Sigmoid colon (tissue), 4 donors: ENCODE measurements around the gene CSNK1E.

ENCODE experiments used
- CTCF ChIP-seq, 4 experiments: fragments of 450-650 bp in 3 of 4; fragments of 200-600 bp in 1 of 4; IDR thresholded peaks; one replicate each; pipeline ENCODE4 v1.5.1; 2016 to 2019; ENCODE audit warnings: antibody characterized with exemption in 4 of 4, mild to moderate bottlenecking in 3 of 4, moderate library complexity in 2 of 4
- POLR2AphosphoS5 ChIP-seq, 4 donors: sonication (generic); formaldehyde crosslinking; IDR thresholded peaks; one replicate each; pipeline ENCODE4 v1.6.1; 2017; ENCODE audit warnings: antibody characterized with exemption in 4 of 4

DNA sequence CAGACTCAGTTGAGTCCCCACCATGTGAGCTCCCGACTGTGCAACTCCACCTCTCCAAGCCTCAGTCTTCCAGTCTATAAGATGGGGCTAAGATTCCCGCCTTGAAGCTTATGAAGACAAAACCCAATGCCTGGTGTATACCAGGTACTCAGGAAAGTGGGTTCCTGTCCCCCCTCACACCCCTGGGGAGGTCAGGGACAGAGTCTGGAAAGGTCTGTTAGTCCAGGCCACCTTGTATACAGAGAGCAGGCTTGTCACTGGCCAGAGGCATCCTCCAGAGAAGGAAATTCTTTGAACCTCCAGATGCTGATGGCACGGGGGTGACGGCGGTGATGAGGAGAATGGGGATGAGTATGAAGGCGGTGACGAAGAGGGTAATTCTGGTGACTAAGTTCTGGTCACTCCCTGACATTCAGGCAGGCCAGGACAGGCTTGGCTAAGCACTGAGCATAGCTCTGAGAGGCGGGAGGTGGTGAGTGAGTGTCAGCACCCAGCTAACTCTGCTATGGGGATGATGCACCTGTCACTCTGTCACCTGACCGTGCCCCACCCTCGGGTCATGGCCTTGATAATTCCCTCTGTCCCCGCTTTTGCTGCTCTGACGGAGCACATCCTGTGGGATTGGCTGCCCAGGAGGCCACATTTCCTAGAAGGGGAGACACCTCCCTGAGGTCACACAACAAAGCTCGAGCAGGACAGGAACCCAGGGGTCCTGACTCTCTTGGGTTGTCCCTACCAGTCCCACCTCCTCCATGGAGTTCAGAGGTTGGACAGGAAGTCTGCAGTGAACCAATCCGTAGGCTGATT, 30.9 kb upstream of the CSNK1E start:
- TF ChIP-seq POLR2AphosphoS5 (IDR thresholded peaks at IDR 0.05) (no peak), CTCF (IDR thresholded peaks at IDR 0.05) (no peak)
